Peyer's patch (tissue), 4 donors: Measurements from ENCODE around the gene CDH4. TPM values are rescaled to one million over a fixed set of nuclear protein-coding genes. Genes with fewer than 3 reads are reported as not detected.

Experiments used
- DNase-seq, 3 donors: peaks; one replicate each; pipeline ENCODE4 v3.0.0-alpha.2; 2017 to 2019
- H3K27ac ChIP-seq, 4 donors: fragments of 200-600 bp; sonication (generic); one replicate each; pipeline ENCODE4 v1.5.1; 2016 to 2019
- H3K27me3 ChIP-seq, 2 donors: fragments of 200-600 bp; sonication (generic); one replicate each; pipeline ENCODE4 v1.5.1; 2019
- H3K36me3 ChIP-seq, 3 donors: fragments of 200-600 bp; sonication (generic); one replicate each; pipeline ENCODE4 v1.5.1; 2016 to 2019
- H3K4me1 ChIP-seq, 4 donors: fragments of 200-600 bp; sonication (generic); one replicate each; pipeline ENCODE4 v1.5.1; 2016 to 2019
- H3K4me3 ChIP-seq, 4 donors: fragments of 200-600 bp; sonication (generic); 1 replicate in 3 of 4; 2 replicates in 1 of 4; pipeline ENCODE4 v1.5.1; 2016 to 2019; ENCODE audit warnings: mild to moderate bottlenecking in 1 of 4
- H3K9me3 ChIP-seq, 4 donors: fragments of 200-600 bp; sonication (generic); one replicate each; pipeline ENCODE4 v1.5.1; 2016 to 2019; ENCODE audit warnings: mild to moderate bottlenecking in 1 of 4
- CTCF ChIP-seq, 6 experiments: fragments of 450-650 bp in 4 of 6; fragments of 200-600 bp in 2 of 6; sonication (generic) in 1 of 6; IDR thresholded peaks; one replicate each; pipeline ENCODE4 v1.5.1; 2017 to 2019; ENCODE audit warnings: antibody characterized with exemption in 6 of 6, mild to moderate bottlenecking in 3 of 6, moderate library complexity in 1 of 6
- POLR2A ChIP-seq, 2 donors: fragments of 450-650 bp; IDR thresholded peaks; one replicate each; pipeline ENCODE4 v1.5.1; 2017; ENCODE audit warnings: antibody characterized with exemption in 2 of 2, mild to moderate bottlenecking in 2 of 2, moderate library complexity in 2 of 2
- total RNA-seq, 4 donors: library from RNA; depleted of rRNA; stranded (reverse); fragments of >200 nt; gene quantifications; one replicate each; pipeline ENCODE4 v1.1.0, GENCODE V29; 2016

CDH4 gene
- total RNA-seq, 4 donors from 2014 or later: 0.27 TPM; not detected in 3

- H3K4me3 ChIP-seq: no peak overlapping the region
- no peaks in the 10 kb centered on the region for H3K27me3 ChIP-seq
- TF ChIP-seq POLR2A (IDR thresholded peaks at IDR 0.05) (no peak), CTCF (IDR thresholded peaks at IDR 0.05) (no peak)
- no peak overlapping the region for H3K27ac ChIP-seq
- H3K36me3 ChIP-seq: no peaks in the 10 kb centered on the region
- DNase-seq: no peak
- no peaks in the 10 kb centered on the region for H3K9me3 ChIP-seq
- H3K4me1 ChIP-seq: no peaks in the 10 kb centered on the region
These were observed 263.9 kb downstream of the CDH4 start for GRCh38 chr20:61515922-61516321.

- no peak overlapping the region for H3K27ac ChIP-seq
- H3K27me3 ChIP-seq: no peaks in the 10 kb centered on the region
- H3K4me3 ChIP-seq: no peak overlapping the region
- H3K9me3 ChIP-seq: no peaks in the 10 kb centered on the region
- TF ChIP-seq POLR2A (IDR thresholded peaks at IDR 0.05) (no peak), CTCF (IDR thresholded peaks at IDR 0.05) (no peak)
- no peaks in the 10 kb centered on the region for H3K36me3 ChIP-seq
- DNase-seq: peak in 1 of 3 donors; percentile 19
- H3K4me1 ChIP-seq: no peaks in the 10 kb centered on the region
These were observed 264.5 kb downstream of the CDH4 start for GRCh38 chr20:61516346-61517208.

- peak in 1 of 3 donors; percentile 35 for DNase-seq
- H3K27me3 ChIP-seq: no peaks in the 10 kb centered on the region
- no peak overlapping the region for H3K4me3 ChIP-seq
- no peak overlapping the region for H3K27ac ChIP-seq
- TF ChIP-seq CTCF (IDR thresholded peaks at IDR 0.05) (no peak), POLR2A (IDR thresholded peaks at IDR 0.05) (no peak)
- no peaks in the 10 kb centered on the region for H3K4me1 ChIP-seq
- no peaks in the 10 kb centered on the region for H3K9me3 ChIP-seq
- H3K36me3 ChIP-seq: no peaks in the 10 kb centered on the region
These were observed 265.4 kb downstream of the CDH4 start for GRCh38 chr20:61517419-61517818.

- Histone ChIP-seq H3K4me3 (no peak overlapping the region), H3K9me3 (no peaks in the 10 kb centered on the region), H3K27ac (no peak overlapping the region), H3K36me3 (no peaks in the 10 kb centered on the region), H3K27me3 (no peaks in the 10 kb centered on the region), H3K4me1 (no peaks in the 10 kb centered on the region)
- no peak for TF ChIP-seq CTCF (IDR thresholded peaks at IDR 0.05)
- no peak for TF ChIP-seq POLR2A (IDR thresholded peaks at IDR 0.05)
- DNase-seq: no peak
These were observed 266.4 kb downstream of the CDH4 start for GRCh38 chr20:61518424-61518951.

- Histone ChIP-seq H3K36me3 (no peaks in the 10 kb centered on the region), H3K4me1 (no peaks in the 10 kb centered on the region), H3K27ac (no peak overlapping the region), H3K9me3 (no peaks in the 10 kb centered on the region), H3K27me3 (no peaks in the 10 kb centered on the region), H3K4me3 (no peak overlapping the region)
- no peak for DNase-seq
- TF ChIP-seq POLR2A (IDR thresholded peaks at IDR 0.05) (no peak), CTCF (IDR thresholded peaks at IDR 0.05) (no peak)
These were observed 267.4 kb downstream of the CDH4 start for GRCh38 chr20:61519488-61519887.
